RWPE1 (cell line): ENCODE data around the gene NMS.

Experiments
- CTCF ChIA-PET: fragments of 350-600 bp; sonication (Branson Sonifier 250); formaldehyde crosslinking; extraction: SDS; loops from one replicate; lab custom pipeline; 2021; lab: Yijun Ruan, JAX
- POLR2A ChIA-PET: fragments of 400-600 bp; formaldehyde crosslinking; extraction: SDS; loops from one replicate; lab custom pipeline; 2020; ENCODE audit warnings: antibody characterized with exemption; ENCODE audit not compliant: low non-redundant PET; lab: Yijun Ruan, JAX
- DNase-seq: peaks from one replicate; pipeline ENCODE4 v3.0.0; 2012; ENCODE audit warnings: low spot score
- H3K27ac ChIP-seq: fragments of 450-650 bp; 2 replicates; pipeline ENCODE4 v1.5.1; 2017
- TF ChIP-seq, protein P1 (sequence below): fragments of 450-650 bp; conservative IDR thresholded peaks from 2 replicates; pipeline ENCODE4 v1.5.1; 2017; ENCODE audit warnings: low read depth, mild to moderate bottlenecking

Gene NMS

DNA sequence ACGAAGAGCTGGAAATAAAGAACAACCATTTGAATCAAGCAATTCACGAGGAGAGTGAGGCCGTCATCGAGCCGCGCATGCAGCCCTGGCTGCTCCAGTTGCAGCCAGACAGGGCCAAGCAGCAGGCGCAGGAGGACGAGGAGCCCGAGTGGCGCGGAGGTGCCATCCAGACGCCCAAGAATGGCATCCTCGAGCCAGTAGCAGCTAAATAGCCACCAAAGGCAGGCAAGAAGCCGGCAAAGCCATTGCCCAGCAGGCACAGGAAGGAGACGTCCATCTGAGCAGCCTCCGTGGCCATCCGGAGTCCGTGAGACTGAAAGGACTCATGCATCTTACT is 43.9 kb upstream of the NMS start:
- DNase-seq = no peak
- TF ChIP-seq, protein P1, sequence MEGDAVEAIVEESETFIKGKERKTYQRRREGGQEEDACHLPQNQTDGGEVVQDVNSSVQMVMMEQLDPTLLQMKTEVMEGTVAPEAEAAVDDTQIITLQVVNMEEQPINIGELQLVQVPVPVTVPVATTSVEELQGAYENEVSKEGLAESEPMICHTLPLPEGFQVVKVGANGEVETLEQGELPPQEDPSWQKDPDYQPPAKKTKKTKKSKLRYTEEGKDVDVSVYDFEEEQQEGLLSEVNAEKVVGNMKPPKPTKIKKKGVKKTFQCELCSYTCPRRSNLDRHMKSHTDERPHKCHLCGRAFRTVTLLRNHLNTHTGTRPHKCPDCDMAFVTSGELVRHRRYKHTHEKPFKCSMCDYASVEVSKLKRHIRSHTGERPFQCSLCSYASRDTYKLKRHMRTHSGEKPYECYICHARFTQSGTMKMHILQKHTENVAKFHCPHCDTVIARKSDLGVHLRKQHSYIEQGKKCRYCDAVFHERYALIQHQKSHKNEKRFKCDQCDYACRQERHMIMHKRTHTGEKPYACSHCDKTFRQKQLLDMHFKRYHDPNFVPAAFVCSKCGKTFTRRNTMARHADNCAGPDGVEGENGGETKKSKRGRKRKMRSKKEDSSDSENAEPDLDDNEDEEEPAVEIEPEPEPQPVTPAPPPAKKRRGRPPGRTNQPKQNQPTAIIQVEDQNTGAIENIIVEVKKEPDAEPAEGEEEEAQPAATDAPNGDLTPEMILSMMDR = no peak
- POLR2A ChIA-PET = no interaction called here
- H3K27ac ChIP-seq = no peak overlapping the region
- CTCF ChIA-PET = interaction anchor here (0.6 kb wide), 1 partner anchor 80 kb away, joined by 3 read pairs; no protein-coding TSS in a partner anchor

DNA sequence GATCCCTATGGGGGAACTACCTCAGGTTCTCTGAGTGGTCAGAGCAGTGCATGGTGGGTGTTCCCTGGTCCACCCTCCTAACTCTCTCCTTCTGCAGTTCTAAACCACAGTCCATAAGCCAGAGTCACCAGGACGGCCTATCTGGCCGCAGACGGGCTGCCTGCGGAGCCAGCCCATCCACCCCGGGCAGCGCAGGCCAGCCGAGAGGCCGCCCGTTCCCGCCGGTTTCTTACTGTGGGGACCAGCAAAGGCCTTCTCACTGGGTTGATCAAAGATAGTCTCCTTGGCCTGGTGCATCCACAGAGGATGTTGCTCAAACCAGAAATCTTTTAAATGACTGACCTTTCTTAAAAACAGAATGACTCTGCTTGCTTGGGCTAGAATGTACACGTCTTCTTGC is 43.2 kb upstream of the NMS start:
- ChIA-PET POLR2A (no interaction called here), CTCF (no interaction called here)
- TF ChIP-seq, protein P1 = no peak
- H3K27ac ChIP-seq = no peak overlapping the region
- DNase-seq = no peak

DNA sequence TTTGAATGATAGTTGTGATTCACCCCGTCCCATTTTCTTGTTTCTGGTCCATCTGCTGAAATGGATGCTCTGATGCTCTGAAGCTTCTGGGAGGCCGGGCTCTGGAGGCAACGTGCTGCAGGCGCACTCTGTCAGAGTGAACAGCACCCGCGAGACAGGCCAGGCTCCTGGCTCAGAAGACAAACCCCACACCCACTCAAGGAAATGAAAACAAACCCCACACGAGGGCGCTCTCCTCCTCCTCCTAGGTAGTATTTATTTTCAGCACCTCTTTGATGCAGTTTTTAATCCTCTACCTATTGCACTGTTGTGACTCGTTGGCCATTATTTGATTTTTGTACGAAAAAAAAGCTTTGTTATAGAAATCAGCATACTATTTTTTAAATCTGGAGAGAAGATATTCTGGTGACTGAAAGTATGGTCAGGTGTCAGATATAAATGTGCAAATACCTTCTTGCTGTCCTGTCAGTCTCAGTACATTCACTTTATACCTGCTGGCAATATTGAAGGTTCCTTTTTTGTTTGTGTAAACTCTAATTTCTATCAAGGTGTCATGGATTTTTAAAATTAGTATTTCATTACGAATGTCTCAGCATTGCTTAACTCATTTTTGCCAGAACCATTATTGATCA is 42.5 kb upstream of the NMS start:
- TF ChIP-seq, protein P1 = peak; percentile 36
- CTCF ChIA-PET = interaction anchor here (0.6 kb wide), 1 partner anchor 13 kb away, joined by 4 read pairs; no protein-coding TSS in a partner anchor
- peak; percentile 20 for DNase-seq

DNA sequence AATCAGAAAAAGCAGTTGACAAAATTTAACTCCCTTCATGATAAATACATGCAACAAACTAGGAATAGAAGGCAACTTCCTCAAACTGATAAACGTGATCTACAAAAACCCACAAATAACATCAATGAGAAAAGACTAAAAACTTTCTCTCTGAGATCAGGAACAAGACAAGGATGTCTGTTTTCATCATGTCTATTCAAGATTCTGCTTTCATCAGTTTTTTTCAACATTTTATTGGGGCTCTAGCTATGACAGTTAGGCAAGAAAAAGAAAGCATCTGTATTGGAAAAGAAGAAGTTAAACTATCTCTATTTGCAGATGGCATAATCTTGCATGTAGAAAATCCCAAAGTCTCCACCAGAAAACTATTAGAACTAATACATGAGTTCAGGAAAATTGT is 40.6 kb upstream of the NMS start:
- TF ChIP-seq, protein P1 = no peak
- DNase-seq = no peak
- ChIA-PET CTCF (interaction anchor here (0.6 to 0.7 kb wide), 2 partner anchors 22 to 444 kb away, joined by 3 read pairs; no protein-coding TSS in a partner anchor), POLR2A (no interaction called here)
- H3K27ac ChIP-seq = no peak overlapping the region

More for the DNA sequence above, 42.5 kb upstream of the NMS start:
- no peak overlapping the region for H3K27ac ChIP-seq
- POLR2A ChIA-PET = no interaction called here

DNA sequence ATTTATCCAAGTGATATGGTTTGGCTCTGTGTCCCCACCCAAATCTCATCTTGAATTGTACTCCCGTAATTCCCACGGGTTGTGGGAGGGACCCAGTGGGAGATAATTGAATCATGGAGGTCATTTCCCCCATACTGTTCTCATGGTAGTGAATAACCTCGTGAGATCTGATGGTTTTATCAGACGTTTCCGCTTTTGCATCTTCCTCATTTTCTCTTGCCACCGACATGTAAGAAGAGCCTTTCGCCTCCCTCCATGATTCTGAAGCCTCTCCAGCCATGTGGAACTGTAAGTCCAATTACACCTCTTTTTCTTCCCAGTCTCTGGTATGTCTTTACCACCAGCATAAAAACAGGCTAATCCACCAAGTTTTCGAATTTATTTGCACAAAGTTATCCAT is 32.5 kb upstream of the NMS start:
- no peak for DNase-seq
- no peak overlapping the region for H3K27ac ChIP-seq
- ChIA-PET POLR2A (no interaction called here), CTCF (interaction anchor here (0.6 kb wide), 1 partner anchor 740 kb away, joined by 3 read pairs; no protein-coding TSS in a partner anchor)
- TF ChIP-seq, protein P1 = no peak

DNA sequence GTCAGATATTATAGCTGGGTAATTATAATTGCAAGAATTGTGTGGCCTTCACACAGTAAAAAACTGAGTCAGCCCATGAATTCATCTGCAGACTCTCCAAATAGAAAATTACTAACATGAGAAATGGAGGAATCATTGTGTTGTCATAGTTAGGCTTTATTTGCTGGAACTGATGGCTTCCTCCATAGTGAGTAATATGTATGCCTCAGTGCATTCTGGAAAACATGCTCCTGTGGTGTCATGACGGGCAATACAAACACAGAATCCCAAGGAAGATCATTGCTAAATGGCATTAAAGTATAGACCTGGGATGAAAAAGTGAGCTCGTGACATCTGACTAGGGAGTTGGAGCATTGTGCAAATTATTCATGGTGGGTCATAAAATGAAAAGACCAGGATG is 23.6 kb upstream of the NMS start:
- H3K27ac ChIP-seq = no peak overlapping the region
- TF ChIP-seq, protein P1 = no peak
- ChIA-PET CTCF (interaction anchor here (0.6 kb wide), 1 partner anchor 156 kb away, joined by 3 read pairs; no protein-coding TSS in a partner anchor), POLR2A (no interaction called here)
- no peak for DNase-seq
